Measurements from ENCODE around the gene CYP27A1. TPM values are rescaled to one million over a fixed set of nuclear protein-coding genes. Genes with fewer than 3 reads are reported as not detected.

The CYP27A1 gene
- total RNA-seq, 1 experiment from 2014 or later, result 0.94 TPM

GRCh38 chr2:218807626-218808025 is 25.7 kb downstream of the CYP27A1 start:
- Histone ChIP-seq H3K27me3 (ENCODE audit: insufficient read depth, low read depth) (no peaks in the 10 kb centered on the region), H3K9me2 (ENCODE audit: insufficient read depth) (no peaks in the 10 kb centered on the region), H3F3A (ENCODE audit: insufficient read depth, low read depth) (peaks cover 20% of the 10 kb centered on the region), H3K79me2 (ENCODE audit: low read depth) (no peaks in the 10 kb centered on the region), H3K4me1 (replicated peaks; ENCODE audit: insufficient read depth) (peaks cover 20% of the 10 kb centered on the region), H3K9me3 (ENCODE audit: insufficient read depth, low read depth) (peaks cover 3% of the 10 kb centered on the region; the same call in 1 of the 2 replicates), H2AFZ (no peak overlapping the region), H3K4me3 (no peak overlapping the region), H3K4me2 (no peak overlapping the region), H3K27ac (no peak overlapping the region), H4K20me1 (ENCODE audit: insufficient read depth) (no peaks in the 10 kb centered on the region), H3K36me3 (ENCODE audit: low read depth) (no peaks in the 10 kb centered on the region)
- intact Hi-C loops (cut with micrococcal nuclease; ENCODE audit: unreplicated experiment), result loop anchor here (2.0 kb wide), 1 partner anchor 27 kb away; no protein-coding TSS in a partner anchor
- ChIA-PET CTCF (no interaction called here), POLR2A (ENCODE audit: unreplicated experiment) (no interaction called here)
- TF ChIP-seq, protein P1, sequence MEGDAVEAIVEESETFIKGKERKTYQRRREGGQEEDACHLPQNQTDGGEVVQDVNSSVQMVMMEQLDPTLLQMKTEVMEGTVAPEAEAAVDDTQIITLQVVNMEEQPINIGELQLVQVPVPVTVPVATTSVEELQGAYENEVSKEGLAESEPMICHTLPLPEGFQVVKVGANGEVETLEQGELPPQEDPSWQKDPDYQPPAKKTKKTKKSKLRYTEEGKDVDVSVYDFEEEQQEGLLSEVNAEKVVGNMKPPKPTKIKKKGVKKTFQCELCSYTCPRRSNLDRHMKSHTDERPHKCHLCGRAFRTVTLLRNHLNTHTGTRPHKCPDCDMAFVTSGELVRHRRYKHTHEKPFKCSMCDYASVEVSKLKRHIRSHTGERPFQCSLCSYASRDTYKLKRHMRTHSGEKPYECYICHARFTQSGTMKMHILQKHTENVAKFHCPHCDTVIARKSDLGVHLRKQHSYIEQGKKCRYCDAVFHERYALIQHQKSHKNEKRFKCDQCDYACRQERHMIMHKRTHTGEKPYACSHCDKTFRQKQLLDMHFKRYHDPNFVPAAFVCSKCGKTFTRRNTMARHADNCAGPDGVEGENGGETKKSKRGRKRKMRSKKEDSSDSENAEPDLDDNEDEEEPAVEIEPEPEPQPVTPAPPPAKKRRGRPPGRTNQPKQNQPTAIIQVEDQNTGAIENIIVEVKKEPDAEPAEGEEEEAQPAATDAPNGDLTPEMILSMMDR (conservative IDR thresholded peaks at IDR 0.05), result no peak
- no peak for TF ChIP-seq EZH2 (IDR thresholded peaks at IDR 0.05; ENCODE audit: low read depth)
- DNase-seq, result no peak
- no TSS peak for BruUV-seq (replicated peaks)

DNA sequence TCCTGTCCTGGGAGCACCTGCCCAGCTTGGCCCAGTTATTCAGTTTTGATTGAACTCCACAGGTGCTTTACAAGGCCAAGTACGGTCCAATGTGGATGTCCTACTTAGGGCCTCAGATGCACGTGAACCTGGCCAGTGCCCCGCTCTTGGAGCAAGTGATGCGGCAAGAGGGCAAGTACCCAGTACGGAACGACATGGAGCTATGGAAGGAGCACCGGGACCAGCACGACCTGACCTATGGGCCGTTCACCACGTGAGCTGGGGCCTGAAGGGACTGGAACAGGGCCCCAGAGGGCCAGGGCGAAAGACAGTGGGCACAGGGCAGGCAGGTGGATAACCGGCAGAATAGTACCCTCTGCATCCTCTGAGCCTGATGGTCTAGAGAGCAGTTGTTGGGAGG is 27.6 kb downstream of the CYP27A1 start:
- no TSS peak for BruUV-seq (replicated peaks)
- Histone ChIP-seq H2AFZ (no peak overlapping the region), H3K4me3 (no peak overlapping the region), H3K9me2 (ENCODE audit: insufficient read depth) (no peaks in the 10 kb centered on the region), H3K4me2 (no peak overlapping the region), H3K27me3 (ENCODE audit: insufficient read depth, low read depth) (no peaks in the 10 kb centered on the region), H3F3A (ENCODE audit: insufficient read depth, low read depth) (peaks cover 20% of the 10 kb centered on the region), H3K27ac (no peak overlapping the region), H4K20me1 (ENCODE audit: insufficient read depth) (no peaks in the 10 kb centered on the region), H3K36me3 (ENCODE audit: low read depth) (no peaks in the 10 kb centered on the region), H3K4me1 (replicated peaks; ENCODE audit: insufficient read depth) (peaks cover 20% of the 10 kb centered on the region), H3K9me3 (ENCODE audit: insufficient read depth, low read depth) (no peaks in the 10 kb centered on the region; the same call in 1 of the 2 replicates), H3K79me2 (ENCODE audit: low read depth) (no peaks in the 10 kb centered on the region)
- ChIA-PET POLR2A (ENCODE audit: unreplicated experiment) (no interaction called here), CTCF (interaction anchor here (0.7 kb wide), 1 partner anchor 99 kb away, joined by 3 read pairs; no protein-coding TSS in a partner anchor)
- intact Hi-C loops (cut with micrococcal nuclease; ENCODE audit: unreplicated experiment), result no loop called here
- no peak for DNase-seq
- TF ChIP-seq, protein P1 (conservative IDR thresholded peaks at IDR 0.05), result no peak
- TF ChIP-seq EZH2 (IDR thresholded peaks at IDR 0.05; ENCODE audit: low read depth), result no peak

DNA sequence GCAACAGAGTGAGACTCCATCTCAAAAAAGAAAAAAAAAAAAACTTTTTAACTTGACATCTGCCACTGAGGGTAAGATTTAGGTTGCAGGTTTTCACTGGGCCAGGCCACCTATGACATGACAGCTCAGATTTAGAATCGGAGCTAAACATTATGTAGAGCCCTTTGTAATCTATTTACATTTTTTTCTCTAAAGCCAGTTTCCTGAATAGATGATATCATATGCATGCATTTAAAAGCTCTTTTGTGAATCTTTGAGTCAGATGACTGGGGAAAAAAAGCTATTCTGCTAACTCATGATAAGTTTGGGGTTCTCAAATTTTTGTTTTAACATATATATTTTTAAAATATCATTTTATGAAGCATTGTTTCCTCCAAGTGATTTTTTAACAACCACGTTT is 28.3 kb downstream of the CYP27A1 start:
- H3K9me2 ChIP-seq (ENCODE audit: insufficient read depth), result no peaks in the 10 kb centered on the region
- H3K4me2 ChIP-seq, result no peak overlapping the region
- no peak overlapping the region for H3K27ac ChIP-seq
- no peaks in the 10 kb centered on the region for H4K20me1 ChIP-seq (ENCODE audit: insufficient read depth)
- H3K4me3 ChIP-seq, result no peak overlapping the region
- no TSS peak for BruUV-seq (replicated peaks)
- H2AFZ ChIP-seq, result no peak overlapping the region
- no peaks in the 10 kb centered on the region for H3K79me2 ChIP-seq (ENCODE audit: low read depth)
- H3K27me3 ChIP-seq (ENCODE audit: insufficient read depth, low read depth), result no peaks in the 10 kb centered on the region
- H3K9me3 ChIP-seq (ENCODE audit: insufficient read depth, low read depth), result no peaks in the 10 kb centered on the region
- intact Hi-C loops (cut with micrococcal nuclease; ENCODE audit: unreplicated experiment), result no loop called here
- TF ChIP-seq, protein P1 (conservative IDR thresholded peaks at IDR 0.05), result no peak
- no peak for TF ChIP-seq EZH2 (IDR thresholded peaks at IDR 0.05; ENCODE audit: low read depth)
- DNase-seq, result no peak
- H3F3A ChIP-seq (ENCODE audit: insufficient read depth, low read depth), result peaks cover 18% of the 10 kb centered on the region
- H3K4me1 ChIP-seq (replicated peaks; ENCODE audit: insufficient read depth), result peaks cover 18% of the 10 kb centered on the region
- POLR2A ChIA-PET (ENCODE audit: unreplicated experiment), result no interaction called here
- CTCF ChIA-PET, result interaction anchor here (0.7 kb wide), 1 partner anchor 100 kb away, joined by 3 read pairs; no protein-coding TSS in a partner anchor
- H3K36me3 ChIP-seq (ENCODE audit: low read depth), result no peaks in the 10 kb centered on the region

Measured in PC-9 (cell line).